Activated CD8-positive, alpha-beta memory T cell treated with anti-CD3 and anti-CD28 coated beads, Interleukin-2, amount 10 ng/mL, durations not matched to agents 7 days and 5 days (primary cell): ENCODE measurements around the gene GPR37L1. TPM values are rescaled to one million over a fixed set of nuclear protein-coding genes. Genes with fewer than 3 reads are reported as not detected.

Experiments
- ATAC-seq: fragments of 150-1000 bp; cut with Tn5 transposase; one replicate; pipeline ENCODE4 v1.10.0; 2021; ENCODE audit warnings: moderate library complexity
- CTCF ChIA-PET: fragments of 350-600 bp; sonication (Branson Sonifier 250); formaldehyde crosslinking; loops from one replicate; lab custom pipeline; 2021; ENCODE audit warnings: antibody characterized with exemption; lab: Charles Lee
- DNase-seq: peaks from one replicate; pipeline ENCODE4 v3.0.0-alpha.2; 2020
- H3K27ac Mint-ChIP-seq: one replicate; pipeline ENCODE4 v1.8.0; 2021; ENCODE audit warnings: mild to moderate bottlenecking, mixed read lengths
- H3K27me3 Mint-ChIP-seq: one replicate; pipeline ENCODE4 v1.8.0; 2021; ENCODE audit warnings: mixed read lengths
- H3K36me3 Mint-ChIP-seq: one replicate; pipeline ENCODE4 v1.8.0; 2021; ENCODE audit warnings: mild to moderate bottlenecking, mixed read lengths
- H3K4me1 Mint-ChIP-seq: one replicate; pipeline ENCODE4 v1.8.0; 2021; ENCODE audit warnings: mixed read lengths
- H3K4me3 Mint-ChIP-seq: one replicate; pipeline ENCODE4 v1.8.0; 2021; ENCODE audit warnings: mild to moderate bottlenecking, moderate library complexity, mixed read lengths
- H3K9me3 Mint-ChIP-seq: one replicate; pipeline ENCODE4 v1.8.0; 2022; ENCODE audit warnings: low read depth, mixed read lengths
- total RNA-seq, 2 experiments: library from RNA; stranded (reverse); gene quantifications; one replicate each; pipeline ENCODE4 v1.2.3, GENCODE V29; 2021

GPR37L1 gene
- total RNA-seq = not detected

GRCh38 chr1:202122639-202123335, at the start of gene GPR37L1:
TSS of gene GPR37L1 (plus strand) at chr1:202122917. CDS start at chr1:202122964, 47 bp downstream.
- Mint-ChIP-seq H3K9me3 (no peaks in the 10 kb centered on the region), H3K4me3 (no peak within 1 kb of the TSS), H3K27me3 (peaks cover 25% of the 10 kb centered on the region), H3K4me1 (no peaks in the 10 kb centered on the region), H3K36me3 (no peaks in the 10 kb centered on the region), H3K27ac (no peak within 1 kb of the TSS)
- ATAC-seq (no peak), DNase-seq (no peak)
- CTCF ChIA-PET = interaction anchor here (1.2 to 1.9 kb wide), 2 partner anchors 10 to 123 kb away, joined by 3 to 6 read pairs; no protein-coding TSS in a partner anchor

DNA sequence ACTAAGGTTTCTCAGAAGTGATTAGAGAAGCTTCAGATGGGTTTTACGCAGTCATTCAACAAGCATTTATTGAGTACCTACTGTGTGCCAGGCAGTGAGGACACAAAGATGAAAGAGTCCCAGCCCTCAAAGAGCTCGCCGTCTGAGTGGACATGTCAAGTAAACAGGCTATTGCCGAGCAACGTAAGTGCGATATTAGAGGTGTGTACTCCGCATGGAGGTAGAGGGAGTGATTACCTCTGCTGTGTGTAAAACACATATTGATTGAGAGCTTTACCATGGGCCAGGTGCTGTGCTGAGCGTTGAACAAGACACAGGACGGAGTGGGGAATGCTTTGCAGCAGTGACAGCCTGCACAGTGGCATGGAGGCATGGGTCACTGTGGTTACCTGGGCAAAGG, 49.5 kb upstream of the GPR37L1 start:
- Mint-ChIP-seq H3K27me3 (no peaks in the 10 kb centered on the region), H3K9me3 (no peaks in the 10 kb centered on the region), H3K4me1 (peaks cover 16% of the 10 kb centered on the region), H3K27ac (no peak overlapping the region), H3K36me3 (no peaks in the 10 kb centered on the region), H3K4me3 (no peak overlapping the region)
- ATAC-seq = no peak
- no peak for DNase-seq
- CTCF ChIA-PET = no interaction called here

- Mint-ChIP-seq H3K27ac (no peak overlapping the region), H3K9me3 (no peaks in the 10 kb centered on the region), H3K36me3 (no peaks in the 10 kb centered on the region), H3K27me3 (no peaks in the 10 kb centered on the region), H3K4me3 (no peak overlapping the region), H3K4me1 (peaks cover 16% of the 10 kb centered on the region)
- DNase-seq (no peak), ATAC-seq (no peak)
- CTCF ChIA-PET = no interaction called here
Observed at GRCh38 chr1:202074985-202075384, 47.7 kb upstream of the GPR37L1 start.

DNA sequence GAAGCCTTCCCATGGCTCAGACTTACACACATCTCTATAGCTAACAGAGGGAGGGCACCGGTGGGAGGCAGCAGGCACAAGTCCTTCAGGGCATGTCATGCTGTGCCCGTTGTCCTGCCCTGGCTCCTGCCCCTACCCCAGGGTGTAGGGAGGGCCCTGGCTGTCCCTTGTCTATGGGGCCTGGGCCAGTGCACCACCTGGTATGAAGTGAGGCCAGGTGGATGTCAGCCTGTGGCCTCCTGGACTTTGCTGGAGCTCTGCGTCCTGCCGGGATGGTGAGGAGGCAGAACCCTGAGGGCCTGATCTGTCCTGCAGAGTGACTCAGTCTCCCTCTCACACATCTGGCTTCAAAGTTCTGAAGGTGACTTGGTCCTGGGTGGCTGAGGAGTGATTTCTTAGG, 47.3 kb upstream of the GPR37L1 start:
- Mint-ChIP-seq H3K27ac (no peak overlapping the region), H3K4me3 (no peak overlapping the region), H3K36me3 (no peaks in the 10 kb centered on the region), H3K4me1 (peaks cover 16% of the 10 kb centered on the region), H3K27me3 (no peaks in the 10 kb centered on the region), H3K9me3 (no peaks in the 10 kb centered on the region)
- DNase-seq (no peak), ATAC-seq (no peak)
- CTCF ChIA-PET = no interaction called here

- DNase-seq (no peak), ATAC-seq (no peak)
- Mint-ChIP-seq H3K27me3 (no peaks in the 10 kb centered on the region), H3K9me3 (no peaks in the 10 kb centered on the region), H3K4me1 (peaks cover 16% of the 10 kb centered on the region), H3K36me3 (no peaks in the 10 kb centered on the region), H3K27ac (peak overlapping the region; percentile 36), H3K4me3 (no peak overlapping the region)
- CTCF ChIA-PET = no interaction called here
Observed at GRCh38 chr1:202076050-202076511, 46.6 kb upstream of the GPR37L1 start.

GRCh38 chr1:202078241-202078640, 44.5 kb upstream of the GPR37L1 start:
- Mint-ChIP-seq H3K4me3 (no peak overlapping the region), H3K9me3 (no peaks in the 10 kb centered on the region), H3K36me3 (no peaks in the 10 kb centered on the region), H3K27me3 (no peaks in the 10 kb centered on the region), H3K27ac (no peak overlapping the region), H3K4me1 (peaks cover 16% of the 10 kb centered on the region)
- ATAC-seq (no peak), DNase-seq (no peak)
- CTCF ChIA-PET = interaction anchor here (1.1 kb wide), 1 partner anchor 65 kb away, joined by 3 read pairs; no protein-coding TSS in a partner anchor

GRCh38 chr1:202081992-202082391, 40.7 kb upstream of the GPR37L1 start:
- Mint-ChIP-seq H3K9me3 (no peaks in the 10 kb centered on the region), H3K36me3 (no peaks in the 10 kb centered on the region), H3K4me1 (peaks cover 7% of the 10 kb centered on the region), H3K27me3 (peaks cover 6% of the 10 kb centered on the region), H3K27ac (no peak overlapping the region), H3K4me3 (no peak overlapping the region)
- no peak for ATAC-seq
- DNase-seq = no peak
- CTCF ChIA-PET = no interaction called here

GRCh38 chr1:202084791-202085681, 37.7 kb upstream of the GPR37L1 start:
- H3K27ac Mint-ChIP-seq = no peak overlapping the region
- H3K36me3 Mint-ChIP-seq = no peaks in the 10 kb centered on the region
- H3K27me3 Mint-ChIP-seq = peaks cover 10% of the 10 kb centered on the region
- DNase-seq = no peak
- CTCF ChIA-PET = no interaction called here
- no peak for ATAC-seq
- no peaks in the 10 kb centered on the region for H3K4me1 Mint-ChIP-seq
- H3K4me3 Mint-ChIP-seq = no peak overlapping the region
- no peaks in the 10 kb centered on the region for H3K9me3 Mint-ChIP-seq

- ATAC-seq (no peak), DNase-seq (no peak)
- Mint-ChIP-seq H3K4me3 (no peak overlapping the region), H3K9me3 (no peaks in the 10 kb centered on the region), H3K4me1 (no peaks in the 10 kb centered on the region), H3K27ac (no peak overlapping the region), H3K36me3 (no peaks in the 10 kb centered on the region), H3K27me3 (peaks cover 11% of the 10 kb centered on the region)
- CTCF ChIA-PET = no interaction called here
Observed at GRCh38 chr1:202085682-202086373, 36.9 kb upstream of the GPR37L1 start.

DNA sequence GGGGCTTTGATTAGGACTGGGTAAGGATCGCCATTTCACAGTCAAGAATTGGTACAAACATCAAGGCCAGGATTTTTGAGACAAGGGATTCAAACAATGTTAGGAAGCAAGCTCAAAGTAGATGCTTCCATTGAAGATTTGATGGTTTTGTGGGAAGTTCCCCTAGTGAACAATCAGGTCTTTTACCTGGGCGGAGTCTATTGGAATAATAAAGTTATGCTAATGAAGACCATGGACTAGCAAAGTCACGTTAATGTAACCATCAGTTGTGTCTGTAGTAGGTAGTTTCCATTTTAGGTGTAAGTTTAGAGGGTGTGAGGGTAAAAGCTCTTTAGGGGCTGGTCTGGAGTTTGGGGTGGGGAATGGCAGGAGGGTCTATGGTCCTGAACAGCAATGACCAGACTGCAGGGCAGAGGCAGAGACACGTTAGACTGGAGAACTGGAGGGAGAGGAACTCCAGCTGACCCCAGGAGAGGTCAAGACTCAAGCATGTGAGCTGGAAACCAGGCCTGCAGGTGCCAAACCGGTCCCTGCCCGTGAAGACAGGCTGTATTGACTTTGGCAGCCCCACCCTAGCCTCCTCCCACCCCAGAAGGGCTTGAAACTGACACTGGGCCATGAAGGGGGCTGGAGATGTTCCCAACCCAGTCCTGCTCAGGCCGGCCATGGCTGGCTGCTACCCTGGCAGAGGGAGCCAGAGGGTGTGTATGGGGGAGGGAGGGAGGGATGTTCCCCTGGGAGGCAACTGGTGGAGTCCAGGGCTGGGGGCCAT, 36.0 kb upstream of the GPR37L1 start:
- Mint-ChIP-seq H3K27me3 (peaks cover 17% of the 10 kb centered on the region), H3K36me3 (no peaks in the 10 kb centered on the region), H3K27ac (no peak overlapping the region), H3K9me3 (no peaks in the 10 kb centered on the region), H3K4me1 (no peaks in the 10 kb centered on the region), H3K4me3 (no peak overlapping the region)
- DNase-seq (no peak), ATAC-seq (no peak)
- CTCF ChIA-PET = no interaction called here

DNA sequence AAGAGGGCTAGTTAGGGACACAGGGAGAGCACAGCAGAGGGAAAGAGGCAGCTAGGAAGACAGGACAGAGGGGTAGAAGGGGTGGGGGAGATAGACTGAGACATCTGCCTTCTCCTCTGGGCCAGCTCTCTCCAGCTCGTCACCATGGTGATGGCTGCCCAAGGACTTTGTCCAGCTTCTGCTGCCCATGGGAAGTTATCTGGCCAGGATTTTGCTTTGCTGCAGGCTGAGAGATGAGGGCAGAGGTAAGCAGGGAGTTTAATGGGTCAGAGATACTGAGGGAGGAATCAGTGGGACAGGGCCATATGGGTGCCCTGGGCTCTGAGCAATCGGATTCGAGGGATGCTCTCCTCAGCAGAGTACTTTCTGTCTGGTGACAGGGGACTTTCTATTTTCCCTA, 34.5 kb upstream of the GPR37L1 start:
- no peak for ATAC-seq
- no peak for DNase-seq
- H3K4me3 Mint-ChIP-seq = no peak overlapping the region
- H3K27ac Mint-ChIP-seq = no peak overlapping the region
- H3K4me1 Mint-ChIP-seq = no peaks in the 10 kb centered on the region
- H3K36me3 Mint-ChIP-seq = no peaks in the 10 kb centered on the region
- H3K9me3 Mint-ChIP-seq = no peaks in the 10 kb centered on the region
- CTCF ChIA-PET = interaction anchor here (0.9 to 1.0 kb wide), 2 partner anchors 47 to 83 kb away, joined by 3 read pairs; no protein-coding TSS in a partner anchor
- H3K27me3 Mint-ChIP-seq = peaks cover 18% of the 10 kb centered on the region

- ATAC-seq (no peak), DNase-seq (no peak)
- H3K4me3 Mint-ChIP-seq = no peak overlapping the region
- no peaks in the 10 kb centered on the region for H3K9me3 Mint-ChIP-seq
- peaks cover 19% of the 10 kb centered on the region for H3K27me3 Mint-ChIP-seq
- no peak overlapping the region for H3K27ac Mint-ChIP-seq
- H3K36me3 Mint-ChIP-seq = no peaks in the 10 kb centered on the region
- no peaks in the 10 kb centered on the region for H3K4me1 Mint-ChIP-seq
- CTCF ChIA-PET = no interaction called here
Observed at GRCh38 chr1:202090994-202091393, 31.7 kb upstream of the GPR37L1 start.

- no peak overlapping the region for H3K4me3 Mint-ChIP-seq
- ATAC-seq (no peak), DNase-seq (no peak)
- CTCF ChIA-PET = no interaction called here
- H3K9me3 Mint-ChIP-seq = no peaks in the 10 kb centered on the region
- H3K4me1 Mint-ChIP-seq = no peaks in the 10 kb centered on the region
- H3K27me3 Mint-ChIP-seq = peaks cover 12% of the 10 kb centered on the region
- no peak overlapping the region for H3K27ac Mint-ChIP-seq
- H3K36me3 Mint-ChIP-seq = no peaks in the 10 kb centered on the region
Observed at GRCh38 chr1:202093858-202094257, 28.9 kb upstream of the GPR37L1 start.
